Measurements from ENCODE around the gene SMIM35.
"Not testable (repeated sequence)": the region's sequence is repeated elsewhere in the genome, so short reads cannot be mapped to it uniquely, and the experiment has no call there.

The SMIM35 gene

GRCh38 chr11:118079491-118079890 is 7.3 kb downstream of the SMIM35 start:
- DNase-seq, result no peak

- DNase-seq, result no peak
These were observed 7.8 kb downstream of the SMIM35 start for GRCh38 chr11:118078911-118079411.

GRCh38 chr11:118076754-118077281 is 9.9 kb downstream of the SMIM35 start, which contains the start of gene TMPRSS4:
TSS of gene TMPRSS4 (plus strand) at chr11:118077078. CDS start at chr11:118077303, 225 bp downstream.
- no peak for DNase-seq

GRCh38 chr11:118074785-118075184 is 12.0 kb downstream of the SMIM35 start:
- DNase-seq, result no peak

GRCh38 chr11:118074091-118074685 is 12.6 kb downstream of the SMIM35 start:
- DNase-seq, result no peak

- no peak for DNase-seq
These were observed 13.2 kb downstream of the SMIM35 start for GRCh38 chr11:118073554-118073953.

- no peak for DNase-seq
These were observed 15.2 kb downstream of the SMIM35 start for GRCh38 chr11:118071416-118072030.

GRCh38 chr11:118068945-118069612 is 17.7 kb downstream of the SMIM35 start:
- no peak for DNase-seq

- no peak for DNase-seq
These were observed 18.4 kb downstream of the SMIM35 start for GRCh38 chr11:118068206-118068944.

GRCh38 chr11:118067006-118067405 is 19.8 kb downstream of the SMIM35 start:
- DNase-seq, result no peak

GRCh38 chr11:118065384-118065783 is 21.4 kb downstream of the SMIM35 start:
- no peak for DNase-seq

- no peak for DNase-seq
These were observed 21.8 kb downstream of the SMIM35 start for GRCh38 chr11:118064956-118065355.

GRCh38 chr11:118062631-118063030 is 24.1 kb downstream of the SMIM35 start:
- not testable (repeated sequence) for DNase-seq

GRCh38 chr11:118062181-118062580 is 24.6 kb downstream of the SMIM35 start:
- DNase-seq, result not testable (repeated sequence)

- DNase-seq, result no peak
These were observed 25.1 kb downstream of the SMIM35 start for GRCh38 chr11:118061586-118062125.

GRCh38 chr11:118060869-118061268 is 25.9 kb downstream of the SMIM35 start:
- no peak for DNase-seq

- DNase-seq, result no peak
These were observed 26.6 kb downstream of the SMIM35 start for GRCh38 chr11:118060081-118060661.

- no peak for DNase-seq
These were observed 27.4 kb downstream of the SMIM35 start for GRCh38 chr11:118059246-118059940.

GRCh38 chr11:118058311-118059245 is 28.2 kb downstream of the SMIM35 start:
- no peak for DNase-seq
